ENCODE data around the gene SYN1.

The SYN1 gene

GRCh38 chrX:47593522-47593921 lies 26.1 kb downstream of the SYN1 start:
- no peak for DNase-seq

GRCh38 chrX:47590984-47591383 lies 28.7 kb downstream of the SYN1 start:
- DNase-seq, result no peak

DNA sequence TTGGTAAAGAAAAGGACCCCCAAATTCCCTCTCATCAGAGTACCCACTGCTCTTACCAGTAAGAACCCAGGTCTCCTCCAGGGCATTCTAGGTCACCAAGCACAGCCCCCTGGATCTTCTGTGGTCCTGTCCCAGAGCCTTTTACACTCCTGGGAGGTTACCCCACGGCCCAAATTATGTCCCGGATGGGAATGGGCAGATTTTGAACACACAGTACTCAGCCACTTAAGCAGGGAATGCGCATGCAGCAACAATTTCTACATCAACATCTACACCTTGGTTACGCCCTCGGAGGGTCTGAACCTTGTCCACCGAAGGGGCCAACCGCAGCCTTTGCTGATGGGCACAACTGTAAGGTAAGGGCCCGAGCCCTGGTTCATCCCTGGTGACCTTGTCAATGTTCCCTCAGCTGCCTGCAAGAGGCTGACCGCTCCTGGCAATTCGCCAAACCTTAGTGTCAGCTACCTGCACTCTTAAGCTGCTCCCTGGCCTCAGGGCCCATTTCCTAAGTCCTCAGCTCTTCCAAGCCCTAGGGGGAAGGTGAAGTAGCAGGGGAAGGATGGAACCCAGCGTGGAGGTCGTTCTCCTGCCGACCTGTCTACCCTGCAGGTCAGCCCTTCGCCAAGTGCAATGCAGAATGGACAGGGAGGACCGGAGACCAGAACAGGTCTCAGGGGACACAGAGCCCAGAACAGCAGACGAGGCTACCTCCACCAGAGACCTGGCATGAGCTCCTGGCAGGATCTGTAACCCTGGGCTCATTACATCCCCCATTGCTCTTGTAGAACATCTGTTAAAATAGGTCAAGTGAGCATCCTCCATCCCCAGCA lies 31.5 kb downstream of the SYN1 start:
- DNase-seq, result no peak

DNA sequence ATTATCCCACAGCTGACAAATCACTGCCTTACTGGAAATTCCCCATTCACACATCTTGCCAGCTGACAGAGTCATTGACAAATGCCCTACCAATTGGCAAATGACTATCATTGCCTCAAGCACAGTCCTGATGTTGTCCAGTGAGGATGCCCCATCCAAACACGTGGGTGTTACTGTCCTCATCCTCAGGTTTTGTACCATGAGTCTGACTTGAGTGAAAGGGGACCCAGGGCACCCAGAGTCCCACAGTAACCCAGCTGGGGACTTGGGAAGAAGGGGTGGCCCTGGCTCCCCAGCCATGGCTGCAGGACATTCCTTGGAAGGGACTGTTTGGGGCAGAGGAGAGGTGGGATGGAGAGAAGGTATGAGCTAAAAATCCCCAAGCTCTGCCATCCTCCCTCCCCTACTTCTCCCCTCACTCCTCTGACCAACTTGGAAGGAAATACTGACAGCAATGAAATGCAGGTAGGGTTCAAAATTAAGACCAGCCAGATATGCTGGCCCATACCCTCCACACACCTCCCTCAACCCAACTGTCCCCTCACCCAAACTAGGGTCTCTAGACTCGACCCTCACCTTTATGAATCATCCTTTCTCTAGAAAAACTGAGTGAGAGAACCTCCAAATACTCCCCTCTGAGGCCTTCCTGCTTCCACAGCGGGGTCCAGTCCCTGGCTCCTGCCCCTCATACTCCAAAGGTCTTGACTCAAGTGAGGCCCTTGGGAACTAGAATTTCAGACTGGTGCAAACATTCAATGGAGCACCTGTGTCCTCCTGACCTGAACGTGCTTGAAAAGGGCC lies 32.4 kb downstream of the SYN1 start:
- DNase-seq, result no peak

- no peak for DNase-seq
These were observed 33.4 kb downstream of the SYN1 start for GRCh38 chrX:47586043-47586787.

GRCh38 chrX:47585273-47585672 lies 34.4 kb downstream of the SYN1 start:
- no peak for DNase-seq

DNA sequence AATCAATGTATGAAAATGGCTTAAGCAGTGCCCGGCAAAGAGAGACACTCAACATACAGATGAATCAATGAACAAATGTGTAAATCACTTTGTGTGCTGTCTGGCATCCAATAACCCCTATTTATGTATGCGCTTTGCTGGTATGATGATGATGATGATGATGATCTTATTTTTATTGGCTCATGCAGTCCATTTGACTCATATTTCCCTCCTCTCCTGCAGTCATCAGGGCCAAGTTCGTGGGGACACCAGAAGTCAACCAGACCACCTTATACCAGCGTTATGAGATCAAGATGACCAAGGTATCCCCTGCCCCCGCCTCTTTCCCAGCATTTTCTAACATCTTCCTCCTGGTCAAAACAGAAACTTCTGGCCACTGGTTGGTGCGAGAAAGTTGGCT lies 34.9 kb downstream of the SYN1 start:
- no peak for DNase-seq

DNA sequence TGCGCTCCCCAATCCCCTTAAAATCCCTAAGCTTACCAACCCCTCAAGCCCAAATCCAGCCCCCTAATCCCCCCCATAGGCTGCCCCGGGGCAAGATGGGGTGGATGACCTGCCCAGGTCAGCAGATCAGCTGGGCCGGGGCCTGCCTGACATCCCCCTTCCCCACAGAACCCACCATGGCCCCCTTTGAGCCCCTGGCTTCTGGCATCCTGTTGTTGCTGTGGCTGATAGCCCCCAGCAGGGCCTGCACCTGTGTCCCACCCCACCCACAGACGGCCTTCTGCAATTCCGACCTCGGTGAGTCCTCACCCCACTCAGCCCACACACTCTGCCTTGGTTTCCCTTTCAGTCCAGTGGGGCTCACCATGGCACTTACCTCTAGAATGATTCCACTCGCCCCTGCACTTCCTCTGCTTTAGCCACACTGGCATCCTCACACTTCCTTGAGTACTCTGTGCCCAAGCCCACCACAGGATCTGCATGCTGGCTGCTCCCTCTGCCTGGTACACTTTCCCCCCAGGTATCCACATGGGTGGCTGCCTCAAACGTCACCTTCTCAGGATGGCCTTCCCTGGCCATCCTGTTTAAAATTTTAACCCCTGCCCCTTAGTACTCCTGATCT lies 36.3 kb downstream of the SYN1 start:
- DNase-seq, result no peak

DNA sequence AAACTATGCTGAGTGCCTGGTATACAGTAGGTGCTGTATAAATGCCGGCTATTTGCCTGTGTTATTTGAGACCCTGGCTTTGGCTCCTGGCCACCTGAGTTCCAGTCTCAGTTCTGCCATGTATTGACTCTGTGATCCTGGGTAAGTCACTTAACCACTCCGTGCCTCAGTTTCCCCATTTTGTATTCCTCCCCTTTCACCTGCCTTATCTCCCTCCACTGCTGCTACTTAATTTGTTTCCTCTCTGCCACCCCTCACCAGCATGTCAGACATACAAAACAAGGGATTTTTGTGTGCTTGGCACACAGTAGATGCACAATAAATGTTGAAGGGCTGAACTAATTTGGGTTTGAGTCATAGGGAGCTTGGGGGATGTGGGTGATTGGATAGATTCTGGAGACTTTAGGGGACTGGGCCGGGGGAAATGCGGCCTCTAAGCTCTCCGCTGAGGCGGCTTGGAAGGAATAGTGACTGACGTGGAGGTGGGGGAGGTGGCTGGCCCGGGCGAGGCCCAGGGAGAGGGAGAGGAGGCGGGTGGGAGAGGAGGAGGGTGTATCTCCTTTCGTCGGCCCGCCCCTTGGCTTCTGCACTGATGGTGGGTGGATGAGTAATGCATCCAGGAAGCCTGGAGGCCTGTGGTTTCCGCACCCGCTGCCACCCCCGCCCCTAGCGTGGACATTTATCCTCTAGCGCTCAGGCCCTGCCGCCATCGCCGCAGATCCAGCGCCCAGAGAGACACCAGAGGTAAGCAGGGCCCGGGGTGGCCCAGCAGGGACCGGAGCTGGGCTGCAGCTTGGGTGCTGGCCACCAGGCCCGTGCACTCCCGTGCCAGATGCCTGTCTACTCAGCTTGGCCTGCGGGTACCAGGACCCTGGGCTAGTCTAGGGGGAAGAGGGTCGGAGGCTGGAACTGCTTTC lies 37.7 kb downstream of the SYN1 start, which contains the start of gene TIMP1:
Gene TIMP1, plus strand, starts transcription at position 706 of the 917 bp plus-strand sequence. CDS start 980 bp downstream, outside the sequence.
- peak; percentile 90 for DNase-seq

- DNase-seq, result peak; percentile 76
These were observed 40.1 kb downstream of the SYN1 start for GRCh38 chrX:47579537-47579936.

DNA sequence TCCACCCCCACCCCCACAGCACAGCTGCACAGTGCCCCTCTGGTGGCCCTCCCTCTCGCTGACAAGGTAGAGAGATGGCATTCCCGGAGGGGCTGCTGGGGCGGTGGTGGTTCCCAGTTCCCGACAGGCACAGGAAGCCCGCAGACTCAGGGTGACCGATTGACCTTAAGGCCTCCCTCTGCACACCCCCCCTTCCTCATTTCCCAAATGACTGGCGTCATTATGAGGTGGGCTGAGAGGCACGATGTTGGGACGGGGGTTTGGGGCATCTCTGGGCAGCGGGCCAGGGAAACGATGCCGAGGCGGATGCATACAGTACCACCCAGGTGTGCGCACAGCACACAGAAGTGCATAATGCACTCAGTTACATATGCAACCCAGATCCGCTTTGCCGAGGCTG lies 41.0 kb downstream of the SYN1 start:
- no peak for DNase-seq

DNA sequence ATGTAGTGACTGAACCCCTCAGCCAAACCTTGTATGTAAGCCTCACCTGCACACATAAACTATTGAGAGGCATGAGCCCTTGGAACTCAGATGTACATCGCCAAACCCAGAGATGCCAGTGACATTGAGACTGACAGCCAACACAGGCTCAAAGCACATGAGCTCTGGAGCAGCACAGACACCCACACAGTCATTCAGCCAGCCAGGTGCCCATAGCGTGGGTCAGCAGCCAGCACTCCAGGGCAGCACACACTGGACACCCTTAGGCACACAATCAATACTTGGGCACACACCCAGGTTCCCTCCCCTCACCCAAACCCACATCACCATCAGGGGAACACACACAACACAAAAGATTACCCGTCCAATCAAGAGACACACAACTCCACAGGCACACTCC lies 41.8 kb downstream of the SYN1 start:
- DNase-seq, result no peak

- DNase-seq, result peak; percentile 10
These were observed 42.2 kb downstream of the SYN1 start for GRCh38 chrX:47577424-47577823.

GRCh38 chrX:47576021-47576898 lies 43.4 kb downstream of the SYN1 start:
- DNase-seq, result no peak

- no peak for DNase-seq
These were observed 44.9 kb downstream of the SYN1 start for GRCh38 chrX:47574547-47575301.

DNA sequence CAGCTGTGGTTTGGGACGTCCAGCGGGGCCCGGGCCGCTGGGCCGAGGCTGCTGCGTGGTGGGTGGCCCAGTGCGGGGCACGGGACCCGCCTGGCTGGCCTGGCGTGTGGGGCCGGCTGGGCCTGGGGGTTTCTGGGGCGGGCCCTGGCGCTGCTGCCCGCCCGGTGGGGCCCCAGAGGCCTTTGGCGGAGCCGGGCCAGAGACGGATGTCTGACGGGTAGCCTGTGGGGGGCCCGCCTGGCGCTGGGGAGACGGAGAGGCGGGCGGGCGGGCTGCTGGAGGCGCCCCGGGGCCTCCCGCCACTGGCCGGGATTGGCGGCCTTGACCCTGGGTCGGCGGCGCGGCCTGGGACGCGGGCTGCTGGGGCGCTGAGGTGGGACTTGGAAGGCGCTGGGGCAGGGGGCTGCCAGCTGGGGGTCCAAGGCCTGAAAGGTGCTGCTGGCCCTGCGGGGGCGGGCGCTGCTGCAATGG lies 45.5 kb downstream of the SYN1 start:
- DNase-seq, result no peak

DNA sequence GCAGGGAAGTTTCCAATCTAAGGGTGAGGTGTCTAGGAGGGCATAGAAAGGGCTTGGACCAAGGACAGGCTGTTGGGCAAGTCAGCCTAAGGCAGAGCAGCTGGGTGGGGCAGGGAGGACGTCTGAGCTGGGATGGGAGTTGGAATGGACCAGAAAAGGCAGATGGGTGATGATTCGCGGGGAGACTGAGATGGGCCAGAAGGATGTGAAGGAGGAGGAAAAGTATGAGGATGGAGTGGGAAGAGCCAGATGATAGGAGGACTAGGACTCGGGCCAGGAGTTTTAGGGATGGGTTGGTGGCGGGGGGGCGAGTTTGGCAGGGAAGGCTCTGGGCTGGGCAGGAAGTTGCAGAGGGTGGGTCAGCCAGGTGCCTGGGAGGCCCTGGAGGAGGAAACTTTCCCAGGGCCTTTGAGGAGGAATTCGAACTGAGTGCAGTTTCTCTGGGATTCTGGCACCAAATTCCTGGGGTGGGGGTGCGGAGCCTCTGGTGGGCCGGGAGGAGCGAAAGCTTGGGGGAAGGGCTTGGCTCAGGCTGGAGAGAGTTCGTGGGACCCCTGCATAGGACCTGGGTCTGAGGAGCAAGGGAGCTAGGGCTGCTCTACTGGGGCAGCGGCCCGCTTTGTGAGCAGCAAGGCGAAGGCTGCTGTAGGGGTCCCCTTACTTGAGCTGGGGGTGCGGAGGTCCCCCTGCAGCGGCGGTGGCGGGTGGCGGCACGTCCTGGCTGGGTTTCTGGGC lies 46.1 kb downstream of the SYN1 start:
- DNase-seq, result peak; percentile 10

GRCh38 chrX:47572773-47573340 lies 46.8 kb downstream of the SYN1 start:
- DNase-seq, result no peak

DNA sequence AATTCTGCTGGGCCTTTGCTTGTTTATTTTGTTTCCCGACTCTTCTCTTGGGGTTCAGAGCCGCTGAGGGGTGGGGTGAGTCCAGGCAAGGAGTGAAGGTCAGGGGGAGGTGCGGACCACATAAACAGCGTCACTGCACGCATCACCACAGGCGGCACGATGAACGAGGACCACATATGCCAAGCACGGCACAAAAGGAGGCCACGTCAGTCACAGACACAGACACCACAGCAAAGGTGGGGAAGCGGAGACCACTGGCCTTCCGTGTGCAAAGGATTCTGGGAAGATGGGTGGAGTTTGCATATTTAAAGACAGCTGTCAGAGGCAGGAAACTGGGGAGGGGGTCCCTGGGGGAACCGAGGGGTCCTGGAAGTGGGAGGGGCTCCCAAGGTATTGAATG lies 47.8 kb downstream of the SYN1 start:
- no peak for DNase-seq
